HEK293 (cell line): ENCODE data around the gene SYNPO2.

Experiments
- CTCF ChIA-PET: fragments of 350-600 bp; formaldehyde crosslinking; extraction: SDS; loops from one replicate; lab custom pipeline; 2021; ENCODE audit warnings: antibody characterized with exemption; lab: Yijun Ruan, JAX
- POLR2A ChIA-PET: fragments of 300-600 bp; formaldehyde crosslinking; extraction: SDS; loops from one replicate; lab custom pipeline; 2020; ENCODE audit warnings: antibody characterized with exemption, inconsistent platforms; lab: Yijun Ruan, JAX
- H3K27ac ChIP-seq: fragments of 200-500 bp; sonication (Bioruptor generic); 2 replicates; pipeline ENCODE4 v1.5.1; 2014; ENCODE audit warnings: low read depth, low read length, control low read depth, inconsistent platforms; ENCODE audit errors: extremely low read depth
- H3K36me3 ChIP-seq, 2 experiments: fragments of 200-500 bp in 1 of 2; sonication (Bioruptor generic) in 1 of 2; 1 replicate in 1 of 2; 2 replicates in 1 of 2; pipeline ENCODE4 v1.5.1; 2014 to 2017; ENCODE audit warnings: inconsistent platforms in 2 of 2, low read length in 2 of 2; ENCODE audit not compliant: control insufficient read depth in 2 of 2, insufficient read depth in 1 of 2
- H3K4me1 ChIP-seq: fragments of 200-500 bp; sonication (Bioruptor generic); 2 replicates; pipeline ENCODE4 v1.5.1; 2014; ENCODE audit warnings: mild to moderate bottlenecking, low read length, inconsistent platforms; ENCODE audit not compliant: control insufficient read depth, insufficient read depth
- H3K4me3 ChIP-seq: 2 replicates; pipeline ENCODE4 v1.5.1; 2011; ENCODE audit warnings: low read depth, mild to moderate bottlenecking, control low read depth, low read length, moderate library complexity
- H3K9me3 ChIP-seq: fragments of 200-500 bp; sonication (Bioruptor generic); 2 replicates; pipeline ENCODE4 v1.5.1; 2014; ENCODE audit warnings: low read depth, low read length, inconsistent platforms; ENCODE audit not compliant: control insufficient read depth, insufficient read depth
- GLI2 ChIP-seq: fragments of 450-650 bp; formaldehyde crosslinking; IDR thresholded peaks from 2 replicates; pipeline ENCODE4; 2017; ENCODE audit warnings: missing biosample characterization, missing genetic modification characterization, low read depth, borderline replicate concordance
- MYNN ChIP-seq: fragments of 450-650 bp; formaldehyde crosslinking; IDR thresholded peaks from 2 replicates; pipeline ENCODE4 v1.5.1; 2016; ENCODE audit warnings: missing biosample characterization, missing genetic modification characterization, borderline replicate concordance
- OSR2 ChIP-seq: fragments of 450-650 bp; formaldehyde crosslinking; IDR thresholded peaks from 2 replicates; pipeline ENCODE4 v1.5.1; 2016; ENCODE audit warnings: missing biosample characterization, missing genetic modification characterization
- PRDM2 ChIP-seq: fragments of 450-650 bp; formaldehyde crosslinking; IDR thresholded peaks from 2 replicates; pipeline ENCODE4 v1.5.1; 2016; ENCODE audit warnings: missing biosample characterization, missing genetic modification characterization, borderline replicate concordance
- TSHZ1 ChIP-seq: fragments of 450-650 bp; formaldehyde crosslinking; IDR thresholded peaks from 2 replicates; pipeline ENCODE4 v1.5.1; 2016; ENCODE audit warnings: missing biosample characterization, missing genetic modification characterization, borderline replicate concordance
- ZNF24 ChIP-seq: fragments of 450-650 bp; formaldehyde crosslinking; IDR thresholded peaks from 2 replicates; pipeline ENCODE4 v1.5.1; 2016; ENCODE audit warnings: missing biosample characterization, missing genetic modification characterization
- ZNF26 ChIP-seq: fragments of 450-650 bp; formaldehyde crosslinking; IDR thresholded peaks from 2 replicates; pipeline ENCODE4 v1.5.1; 2016; ENCODE audit warnings: missing biosample characterization, missing genetic modification characterization
- ZNF398 ChIP-seq: fragments of 450-650 bp; formaldehyde crosslinking; IDR thresholded peaks from 2 replicates; pipeline ENCODE4 v1.5.1; 2017; ENCODE audit warnings: missing biosample characterization, missing genetic modification characterization
- ZNF558 ChIP-seq: fragments of 450-650 bp; formaldehyde crosslinking; IDR thresholded peaks from 2 replicates; pipeline ENCODE4 v1.5.1; 2016; ENCODE audit warnings: missing biosample characterization, missing genetic modification characterization
- ZNF639 ChIP-seq: fragments of 450-650 bp; formaldehyde crosslinking; IDR thresholded peaks from 2 replicates; pipeline ENCODE4 v1.5.1; 2016; ENCODE audit warnings: missing biosample characterization, missing genetic modification characterization
- ZNF777 ChIP-seq: fragments of 450-650 bp; formaldehyde crosslinking; IDR thresholded peaks from 2 replicates; pipeline ENCODE4 v1.5.1; 2017; ENCODE audit warnings: missing biosample characterization, missing genetic modification characterization, borderline replicate concordance
- ZNF843 ChIP-seq: fragments of 450-650 bp; formaldehyde crosslinking; IDR thresholded peaks from 2 replicates; pipeline ENCODE4 v1.5.1; 2016; ENCODE audit warnings: missing biosample characterization, missing genetic modification characterization
- ZSCAN5A ChIP-seq: fragments of 450-650 bp; formaldehyde crosslinking; IDR thresholded peaks from 2 replicates; pipeline ENCODE4 v1.5.1; 2016; ENCODE audit warnings: missing biosample characterization, missing genetic modification characterization

The SYNPO2 gene

GRCh38 chr4:119057417-119057816 is 168.8 kb downstream of the SYNPO2 start:
- CTCF ChIA-PET, result interaction anchor here (0.7 kb wide), 1 partner anchor 24 kb away, joined by 3 read pairs; no protein-coding TSS in a partner anchor

GRCh38 chr4:119059221-119059620 is 170.6 kb downstream of the SYNPO2 start:
- Histone ChIP-seq H3K27ac (no peak overlapping the region), H3K4me3 (no peak overlapping the region), H3K36me3 (no peaks in the 10 kb centered on the region), H3K9me3 (no peaks in the 10 kb centered on the region), H3K4me1 (no peaks in the 10 kb centered on the region)
- ChIA-PET CTCF (interaction anchor here (0.6 kb wide), 1 partner anchor 153 kb away, joined by 4 read pairs; no protein-coding TSS in a partner anchor), POLR2A (no interaction called here)
- TF ChIP-seq ZSCAN5A (tag by site-specific recombination), result no peak
- no peak for TF ChIP-seq ZNF26 (tag by site-specific recombination)
- no peak for TF ChIP-seq PRDM2 (tag by site-specific recombination)
- no peak for TF ChIP-seq ZNF24 (tag by site-specific recombination)
- TF ChIP-seq ZNF843 (tag by site-specific recombination), result no peak
- no peak for TF ChIP-seq GLI2 (tag by site-specific recombination)

More at GRCh38 chr4:119057417-119057816, 168.8 kb downstream of the SYNPO2 start:
- POLR2A ChIA-PET, result no interaction called here
- no peak for TF ChIP-seq TSHZ1
- no peak for TF ChIP-seq ZNF558
- TF ChIP-seq MYNN (tag by site-specific recombination), result no peak
- TF ChIP-seq ZNF639, result no peak
- no peak for TF ChIP-seq ZNF777 (tag by site-specific recombination)
- no peak for TF ChIP-seq ZNF398 (tag by site-specific recombination)
- TF ChIP-seq OSR2 (tag by site-specific recombination), result no peak
- Histone ChIP-seq H3K4me1 (no peaks in the 10 kb centered on the region), H3K4me3 (no peak overlapping the region), H3K36me3 (no peaks in the 10 kb centered on the region), H3K27ac (no peak overlapping the region), H3K9me3 (no peaks in the 10 kb centered on the region)
